AG08396 (cell line): ENCODE data around the gene FAM162A.

ENCODE experiments used
- DNase-seq: peaks from one replicate; pipeline ENCODE4 v3.0.0; 2012; ENCODE audit warnings: low spot score, mixed read lengths

Gene FAM162A

GRCh38 chr3:122389197-122389596, 5.2 kb downstream of the FAM162A start:
- no peak for DNase-seq

- DNase-seq: no peak
Measured at GRCh38 chr3:122389892-122390291, 5.9 kb downstream of the FAM162A start.

GRCh38 chr3:122390665-122391064, 6.7 kb downstream of the FAM162A start:
- no peak for DNase-seq

GRCh38 chr3:122391681-122392446, 7.9 kb downstream of the FAM162A start:
- no peak for DNase-seq

- peak; percentile 47 for DNase-seq
Measured at GRCh38 chr3:122392868-122393844, 9.2 kb downstream of the FAM162A start.

- no peak for DNase-seq
Measured at GRCh38 chr3:122394173-122394572, 10.2 kb downstream of the FAM162A start.

- DNase-seq: no peak
Measured at GRCh38 chr3:122395582-122395981, 11.6 kb downstream of the FAM162A start.

GRCh38 chr3:122396511-122396910, 12.5 kb downstream of the FAM162A start:
- no peak for DNase-seq

- no peak for DNase-seq
Measured at GRCh38 chr3:122397201-122397600, 13.2 kb downstream of the FAM162A start.

GRCh38 chr3:122398920-122399319, 14.9 kb downstream of the FAM162A start:
- no peak for DNase-seq

GRCh38 chr3:122403489-122403888, 19.5 kb downstream of the FAM162A start:
- DNase-seq: no peak

GRCh38 chr3:122405015-122405414, 21.0 kb downstream of the FAM162A start:
- no peak for DNase-seq

GRCh38 chr3:122406198-122406597, 22.2 kb downstream of the FAM162A start:
- DNase-seq: no peak

GRCh38 chr3:122407946-122408345, 24.0 kb downstream of the FAM162A start:
- no peak for DNase-seq

GRCh38 chr3:122409446-122409845, 25.5 kb downstream of the FAM162A start:
- DNase-seq: no peak

- DNase-seq: no peak
Measured at GRCh38 chr3:122410111-122410510, 26.1 kb downstream of the FAM162A start.

- no peak for DNase-seq
Measured at GRCh38 chr3:122410639-122411038, 26.7 kb downstream of the FAM162A start.

- DNase-seq: no peak
Measured at GRCh38 chr3:122414391-122414790, 30.4 kb downstream of the FAM162A start.

GRCh38 chr3:122415104-122415744, 31.2 kb downstream of the FAM162A start:
- peak; percentile 66 for DNase-seq

- peak; percentile 98 for DNase-seq
Measured at GRCh38 chr3:122415762-122416654, 32.0 kb downstream of the FAM162A start, which contains the start of gene WDR5B. TSS of gene WDR5B (minus strand) at chr3:122416062. CDS start at chr3:122415528, 534 bp downstream.

- DNase-seq: no peak
Measured at GRCh38 chr3:122416966-122417365, 33.0 kb downstream of the FAM162A start.
